ENCODE results near the gene PRICKLE3. TPM values are rescaled to one million over a fixed set of nuclear protein-coding genes. Genes with fewer than 3 reads are reported as not detected.
"Not testable (repeated sequence)": the region's sequence is repeated elsewhere in the genome, so short reads cannot be mapped to it uniquely, and the experiment has no call there.

Gene PRICKLE3
- total RNA-seq, 1 donor: 5.2 TPM

- TF ChIP-seq CTCF (IDR thresholded peaks at IDR 0.05; ENCODE audit: insufficient read depth, low read depth, low read length): no peak
- DNase-seq (ENCODE audit: low read depth): peak; percentile 19
- H3K4me3 ChIP-seq (ENCODE audit: low read depth, low read length): no peak overlapping the region
These were observed 9.5 kb downstream of the PRICKLE3 start for GRCh38 chrX:49176421-49177326.

- TF ChIP-seq CTCF (IDR thresholded peaks at IDR 0.05; ENCODE audit: insufficient read depth, low read depth, low read length): no peak
- H3K4me3 ChIP-seq (ENCODE audit: low read depth, low read length): no peak overlapping the region
- DNase-seq (ENCODE audit: low read depth): no peak
These were observed 10.5 kb downstream of the PRICKLE3 start for GRCh38 chrX:49175435-49176274.

GRCh38 chrX:49174723-49175122 is 11.4 kb downstream of the PRICKLE3 start:
- H3K4me3 ChIP-seq (ENCODE audit: low read depth, low read length): no peak overlapping the region
- no peak for TF ChIP-seq CTCF (IDR thresholded peaks at IDR 0.05; ENCODE audit: insufficient read depth, low read depth, low read length)
- no peak for DNase-seq (ENCODE audit: low read depth)

GRCh38 chrX:49173544-49173943 is 12.6 kb downstream of the PRICKLE3 start:
- H3K4me3 ChIP-seq (ENCODE audit: low read depth, low read length); DNase-seq (ENCODE audit: low read depth): not testable (repeated sequence)

- H3K4me3 ChIP-seq (ENCODE audit: low read depth, low read length): peak overlapping the region; percentile 73
- DNase-seq (ENCODE audit: low read depth): peak; percentile 61
- no peak for TF ChIP-seq CTCF (IDR thresholded peaks at IDR 0.05; ENCODE audit: insufficient read depth, low read depth, low read length)
These were observed 13.8 kb downstream of the PRICKLE3 start for GRCh38 chrX:49172280-49172780.

- H3K4me3 ChIP-seq (ENCODE audit: low read depth, low read length): peak within 1 kb of the TSS; percentile 73
- DNase-seq (ENCODE audit: low read depth): peak; percentile 53
- TF ChIP-seq CTCF (IDR thresholded peaks at IDR 0.05; ENCODE audit: insufficient read depth, low read depth, low read length): no peak
These were observed 14.4 kb downstream of the PRICKLE3 start, which contains the start of gene PLP2 for GRCh38 chrX:49171752-49172279. TSS of gene PLP2 (plus strand) at chrX:49171898. CDS start at chrX:49172001, 103 bp downstream.

All from fibroblast of villous mesenchyme (primary cell).